ENCODE measurements around the gene GRHL1. TPM values are rescaled to one million over a fixed set of nuclear protein-coding genes. Genes with fewer than 3 reads are reported as not detected.

Gene GRHL1
- total and polyA plus RNA-seq, 8 donors, result 0.95 to 5.3 (median 2.1) TPM

GRCh38 chr2:9998916-9999654 is 47.6 kb downstream of the GRHL1 start:
- Histone ChIP-seq H3K27ac (no peak overlapping the region), H3K9me3 (no peaks in the 10 kb centered on the region), H3K36me3 (no peaks in the 10 kb centered on the region), H3K27me3 (no peaks in the 10 kb centered on the region), H3K4me1 (peaks cover 0 to 4% (median under 1%) of the 10 kb centered on the region in 3 donors), H3K4me3 (no peak overlapping the region)
- FAIRE-seq (no peak), DNase-seq (peak in 1 of 6 donors; percentile 53), ATAC-seq (no peak)
- TF ChIP-seq CTCF (IDR thresholded peaks at IDR 0.05), result no peak
- 92% methylated on average over 20 of the region's 20 CpGs for WGBS, 2 donors
- intact Hi-C loops (cut with DNase I), result no loop called here

- FAIRE-seq, result no peak
- no peaks in the 10 kb centered on the region for H3K9me3 ChIP-seq
- DNase-seq, result peak in 1 of 6 donors; percentile 8
- peaks cover 0 to 4% (median 4%) of the 10 kb centered on the region in 3 donors for H3K4me1 ChIP-seq
- no peak for ATAC-seq
- no peak overlapping the region for H3K27ac ChIP-seq
- H3K4me3 ChIP-seq, result no peak overlapping the region
- intact Hi-C loops (cut with DNase I), result no loop called here
- no peaks in the 10 kb centered on the region for H3K27me3 ChIP-seq
- 90 to 100% methylated on average over 1 of the region's 1 CpG for WGBS, 2 donors
- no peaks in the 10 kb centered on the region for H3K36me3 ChIP-seq
- no peak for TF ChIP-seq CTCF (IDR thresholded peaks at IDR 0.05)
Measured at GRCh38 chr2:9999693-10000092, 48.2 kb downstream of the GRHL1 start.

GRCh38 chr2:10000541-10000940 is 49.0 kb downstream of the GRHL1 start:
- no peaks in the 10 kb centered on the region for H3K9me3 ChIP-seq
- no peaks in the 10 kb centered on the region for H3K27me3 ChIP-seq
- no peak overlapping the region for H3K27ac ChIP-seq
- H3K4me3 ChIP-seq, result no peak overlapping the region
- FAIRE-seq, result no peak
- intact Hi-C loops (cut with DNase I), result no loop called here
- H3K4me1 ChIP-seq, result peaks cover 0 to 6% (median 4%) of the 10 kb centered on the region in 3 donors
- 93 to 94% methylated on average over 8 of the region's 8 CpGs for WGBS, 2 donors
- no peak for TF ChIP-seq CTCF (IDR thresholded peaks at IDR 0.05)
- DNase-seq, result peak in 1 of 6 donors; percentile 3
- H3K36me3 ChIP-seq, result no peaks in the 10 kb centered on the region
- no peak for ATAC-seq

- no peak for TF ChIP-seq CTCF (IDR thresholded peaks at IDR 0.05)
- no peaks in the 10 kb centered on the region for H3K27me3 ChIP-seq
- ATAC-seq, result no peak
- intact Hi-C loops (cut with DNase I), result no loop called here
- no peak overlapping the region for H3K4me3 ChIP-seq
- WGBS, 2 donors, result 77 to 84% methylated on average over 5 of the region's 5 CpGs
- H3K27ac ChIP-seq, result no peak overlapping the region
- no peaks in the 10 kb centered on the region for H3K36me3 ChIP-seq
- H3K4me1 ChIP-seq, result peaks cover 5 to 11% (median 11%) of the 10 kb centered on the region in 3 donors
- FAIRE-seq, result no peak
- no peaks in the 10 kb centered on the region for H3K9me3 ChIP-seq
- no peak for DNase-seq
Measured at GRCh38 chr2:10001586-10001985, 50.1 kb downstream of the GRHL1 start.

GRCh38 chr2:10002109-10002508 is 50.6 kb downstream of the GRHL1 start:
- no peaks in the 10 kb centered on the region for H3K36me3 ChIP-seq
- TF ChIP-seq CTCF (IDR thresholded peaks at IDR 0.05), result no peak
- peaks cover 10 to 17% (median 17%) of the 10 kb centered on the region in 3 donors for H3K4me1 ChIP-seq
- H3K9me3 ChIP-seq, result no peaks in the 10 kb centered on the region
- FAIRE-seq (peak; percentile 17), ATAC-seq (no peak), DNase-seq (no peak)
- no peak overlapping the region for H3K27ac ChIP-seq
- 71 to 92% methylated on average over 5 of the region's 5 CpGs for WGBS, 2 donors
- intact Hi-C loops (cut with DNase I), result no loop called here
- H3K27me3 ChIP-seq, result no peaks in the 10 kb centered on the region
- H3K4me3 ChIP-seq, result no peak overlapping the region

All from pancreas (tissue), 10 donors.